Thoracic aorta (tissue), 2 donors: ENCODE measurements around the gene IKBKE. TPM values are rescaled to one million over a fixed set of nuclear protein-coding genes. Genes with fewer than 3 reads are reported as not detected.

ENCODE experiments used
- ATAC-seq: fragments of 150-250 bp; one replicate; pipeline ENCODE4 v1.8.0; 2017; ENCODE audit warnings: low read depth; ENCODE audit not compliant: insufficient number of reproducible peaks, low FRiP score
- DNase-seq: peaks from one replicate; pipeline ENCODE4 v3.0.0-alpha.2; 2020; ENCODE audit warnings: low spot score
- H3K27ac ChIP-seq, 2 donors: fragments of 200-600 bp; sonication (generic); 1 replicate in 1 of 2; 2 replicates in 1 of 2; pipeline ENCODE4 v1.5.1; 2016; ENCODE audit warnings: mild to moderate bottlenecking in 2 of 2, moderate library complexity in 2 of 2
- H3K27me3 ChIP-seq: fragments of 200-600 bp; sonication (generic); replicated peaks from 2 replicates; pipeline ENCODE4 v1.6.0; 2016; ENCODE audit warnings: mild to moderate bottlenecking; ENCODE audit not compliant: insufficient read depth
- H3K36me3 ChIP-seq: fragments of 200-600 bp; sonication (generic); one replicate; pipeline ENCODE4 v1.5.1; 2016
- H3K4me1 ChIP-seq, 2 donors: fragments of 200-600 bp; sonication (generic); 1 replicate in 1 of 2; 2 replicates in 1 of 2; pipeline versions ENCODE4 v1.5.1 to v1.6.0; 2016; ENCODE audit warnings: low read depth in 2 of 2, mild to moderate bottlenecking in 1 of 2; ENCODE audit not compliant: control insufficient read depth in 1 of 2
- H3K4me3 ChIP-seq: fragments of 200-600 bp; sonication (generic); 2 replicates; pipeline ENCODE4 v1.5.1; 2016; ENCODE audit warnings: mild to moderate bottlenecking
- H3K9me3 ChIP-seq: fragments of 200-600 bp; sonication (generic); 2 replicates; pipeline ENCODE4 v1.5.1; 2016
- CTCF ChIP-seq: fragments of 200-600 bp; sonication (generic); IDR thresholded peaks from one replicate; pipeline ENCODE4 v1.5.1; 2019; ENCODE audit warnings: antibody characterized with exemption
- total RNA-seq, 2 donors: library from RNA; depleted of rRNA; stranded (reverse); fragments of >200 nt; gene quantifications; one replicate each; pipeline versions ENCODE4 v1.1.0 to v1.2.3, GENCODE V29; 2016

Gene IKBKE
- total RNA-seq, 2 donors from 2014 or later = 5.8 to 16.1 TPM

- ATAC-seq = no peak
- Histone ChIP-seq H3K9me3 (no peaks in the 10 kb centered on the region), H3K4me3 (peak overlapping the region; percentile 88), H3K36me3 (no peaks in the 10 kb centered on the region), H3K4me1 (peaks cover 28 to 54% of the 10 kb centered on the region in 2 donors), H3K27ac (peak overlapping the region; percentile 39 to 63), H3K27me3 (no peaks in the 10 kb centered on the region)
- no peak for TF ChIP-seq CTCF
- no peak for DNase-seq
Observed at GRCh38 chr1:206508130-206508889, 38.0 kb downstream of the IKBKE start.

- no peaks in the 10 kb centered on the region for H3K27me3 ChIP-seq
- no peaks in the 10 kb centered on the region for H3K36me3 ChIP-seq
- H3K4me1 ChIP-seq = peaks cover 26 to 54% of the 10 kb centered on the region in 2 donors
- H3K4me3 ChIP-seq = peak overlapping the region; percentile 88
- ATAC-seq = no peak
- no peaks in the 10 kb centered on the region for H3K9me3 ChIP-seq
- H3K27ac ChIP-seq = peak overlapping the region; percentile 39 to 63
- TF ChIP-seq CTCF = no peak
- DNase-seq = no peak
Observed at GRCh38 chr1:206508956-206509355, 38.7 kb downstream of the IKBKE start.

- no peaks in the 10 kb centered on the region for H3K27me3 ChIP-seq
- H3K36me3 ChIP-seq = no peaks in the 10 kb centered on the region
- no peaks in the 10 kb centered on the region for H3K9me3 ChIP-seq
- DNase-seq (no peak), ATAC-seq (no peak)
- peaks cover 19 to 50% of the 10 kb centered on the region in 2 donors for H3K4me1 ChIP-seq
- TF ChIP-seq CTCF = no peak
- H3K27ac ChIP-seq = no peak overlapping the region
- H3K4me3 ChIP-seq = no peak overlapping the region
Observed at GRCh38 chr1:206509612-206510257, 39.5 kb downstream of the IKBKE start.

GRCh38 chr1:206510371-206510770 lies 40.1 kb downstream of the IKBKE start:
- no peaks in the 10 kb centered on the region for H3K9me3 ChIP-seq
- DNase-seq (no peak), ATAC-seq (no peak)
- H3K27ac ChIP-seq = no peak overlapping the region
- no peak for TF ChIP-seq CTCF
- no peak overlapping the region for H3K4me3 ChIP-seq
- H3K4me1 ChIP-seq = peaks cover 14 to 48% of the 10 kb centered on the region in 2 donors
- no peaks in the 10 kb centered on the region for H3K27me3 ChIP-seq
- no peaks in the 10 kb centered on the region for H3K36me3 ChIP-seq

- H3K27ac ChIP-seq = no peak overlapping the region
- ATAC-seq = no peak
- H3K9me3 ChIP-seq = no peaks in the 10 kb centered on the region
Observed at GRCh38 chr1:206511362-206512057, 41.2 kb downstream of the IKBKE start.

More at GRCh38 chr1:206511362-206512057, 41.2 kb downstream of the IKBKE start:
- Histone ChIP-seq H3K4me3 (no peak overlapping the region), H3K4me1 (peaks cover 14 to 47% of the 10 kb centered on the region in 2 donors), H3K36me3 (no peaks in the 10 kb centered on the region), H3K27me3 (no peaks in the 10 kb centered on the region)
- DNase-seq = no peak
- TF ChIP-seq CTCF = no peak
